Gastroesophageal sphincter (tissue), 3 donors: ENCODE results near the gene ARHGAP21.

Source experiments
- CTCF ChIP-seq, 4 experiments: fragments of 200-600 bp in 2 of 4; fragments of 450-650 bp in 2 of 4; sonication (generic) in 1 of 4; IDR thresholded peaks; one replicate each; pipeline ENCODE4 v1.5.1; 2017 to 2019; ENCODE audit warnings: antibody characterized with exemption in 4 of 4, mild to moderate bottlenecking in 2 of 4, moderate library complexity in 2 of 4
- EP300 ChIP-seq: sonication (generic); formaldehyde crosslinking; IDR thresholded peaks from one replicate; pipeline ENCODE4 v1.6.1; 2017; ENCODE audit warnings: antibody characterized with exemption, mild to moderate bottlenecking
- POLR2A ChIP-seq, 2 donors: fragments of 450-650 bp; IDR thresholded peaks; one replicate each; pipeline ENCODE4 v1.6.1; 2017; ENCODE audit warnings: antibody characterized with exemption in 2 of 2, mild to moderate bottlenecking in 2 of 2, moderate library complexity in 1 of 2
- POLR2AphosphoS5 ChIP-seq: sonication (generic); formaldehyde crosslinking; IDR thresholded peaks from one replicate; pipeline ENCODE4 v1.6.1; 2017; ENCODE audit warnings: antibody characterized with exemption

GRCh38 chr10:24664991-24665390, 58.7 kb downstream of the ARHGAP21 start:
- no peak for TF ChIP-seq EP300
- TF ChIP-seq POLR2A (IDR thresholded peaks at IDR 0.05) = no peak
- TF ChIP-seq CTCF (IDR thresholded peaks at IDR 0.05) = no peak
- TF ChIP-seq POLR2AphosphoS5 = no peak
